Measurements from ENCODE around the gene RALGAPA2.

The RALGAPA2 gene

GRCh38 chr20:20743511-20744169, 31.2 kb upstream of the RALGAPA2 start:
- ATAC-seq, result no peak
- TF ChIP-seq ZC3H10 (CRISPR knock-in tag; IDR thresholded peaks at IDR 0.05) (no peak), GLIS3 (CRISPR knock-in tag; IDR thresholded peaks at IDR 0.05) (no peak), ISL1 (CRISPR knock-in tag; IDR thresholded peaks at IDR 0.05) (no peak), POU6F1 (CRISPR knock-in tag; IDR thresholded peaks at IDR 0.05; ENCODE audit: borderline replicate concordance, low read depth) (no peak), CSRNP3 (CRISPR knock-in tag; IDR thresholded peaks at IDR 0.05) (no peak), SNAI2 (CRISPR knock-in tag; IDR thresholded peaks at IDR 0.05) (no peak), TOX (CRISPR knock-in tag; IDR thresholded peaks at IDR 0.05; ENCODE audit: borderline replicate concordance) (no peak), ZFP30 (CRISPR knock-in tag; IDR thresholded peaks at IDR 0.05) (no peak), PPARA (CRISPR knock-in tag; IDR thresholded peaks at IDR 0.05; ENCODE audit: borderline replicate concordance) (no peak), ZNF565 (CRISPR knock-in tag; conservative IDR thresholded peaks at IDR 0.05; ENCODE audit: low read depth) (no peak), ZNF70 (CRISPR knock-in tag; IDR thresholded peaks at IDR 0.05) (no peak), ZNF8 (CRISPR knock-in tag; IDR thresholded peaks at IDR 0.05) (no peak), ARNTL (CRISPR knock-in tag; IDR thresholded peaks at IDR 0.05; ENCODE audit: borderline replicate concordance, low read depth) (no peak), ESRRG (CRISPR knock-in tag; IDR thresholded peaks at IDR 0.05) (no peak)

- TF ChIP-seq CSDC2 (CRISPR knock-in tag; IDR thresholded peaks at IDR 0.05), result no peak
- no peak for TF ChIP-seq SNAI2 (CRISPR knock-in tag; IDR thresholded peaks at IDR 0.05)
- no peak for TF ChIP-seq GLIS3 (CRISPR knock-in tag; IDR thresholded peaks at IDR 0.05)
- no peak for TF ChIP-seq RARB (CRISPR knock-in tag; IDR thresholded peaks at IDR 0.05)
- TF ChIP-seq ZNF8 (CRISPR knock-in tag; IDR thresholded peaks at IDR 0.05), result no peak
- TF ChIP-seq ZFP30 (CRISPR knock-in tag; IDR thresholded peaks at IDR 0.05), result no peak
- no peak for TF ChIP-seq ZNF70 (CRISPR knock-in tag; IDR thresholded peaks at IDR 0.05)
- TF ChIP-seq ZNF565 (CRISPR knock-in tag; conservative IDR thresholded peaks at IDR 0.05; ENCODE audit: low read depth), result no peak
- TF ChIP-seq ZFP3 (CRISPR knock-in tag; IDR thresholded peaks at IDR 0.05), result no peak
- TF ChIP-seq CSRNP3 (CRISPR knock-in tag; IDR thresholded peaks at IDR 0.05), result no peak
- TF ChIP-seq ZC3H10 (CRISPR knock-in tag; IDR thresholded peaks at IDR 0.05), result no peak
- no peak for TF ChIP-seq POU6F1 (CRISPR knock-in tag; IDR thresholded peaks at IDR 0.05; ENCODE audit: borderline replicate concordance, low read depth)
- no peak for TF ChIP-seq TSHZ2 (CRISPR knock-in tag; IDR thresholded peaks at IDR 0.05)
- TF ChIP-seq BACH2 (CRISPR knock-in tag; IDR thresholded peaks at IDR 0.05; ENCODE audit: borderline replicate concordance), result no peak
- TF ChIP-seq PPARA (CRISPR knock-in tag; IDR thresholded peaks at IDR 0.05; ENCODE audit: borderline replicate concordance), result no peak
- no peak for TF ChIP-seq OSR1 (CRISPR knock-in tag; IDR thresholded peaks at IDR 0.05)
- no peak for TF ChIP-seq PATZ1 (CRISPR knock-in tag; IDR thresholded peaks at IDR 0.05; ENCODE audit: borderline replicate concordance)
- no peak for TF ChIP-seq TOX (CRISPR knock-in tag; IDR thresholded peaks at IDR 0.05; ENCODE audit: borderline replicate concordance)
- no peak for TF ChIP-seq TCF4 (CRISPR knock-in tag; IDR thresholded peaks at IDR 0.05; ENCODE audit: borderline replicate concordance)
- no peak for ATAC-seq
These were observed 28.9 kb upstream of the RALGAPA2 start for GRCh38 chr20:20741087-20742045.
